ENCODE results near the gene RNF169. TPM values are rescaled to one million over a fixed set of nuclear protein-coding genes. Genes with fewer than 3 reads are reported as not detected.

RNF169 gene
- total and polyA plus RNA-seq, 2 of the 4 experiments (the other 2 are of a cell fraction), result 3.6 to 23.3 TPM

GRCh38 chr11:74863410-74863809 is 114.8 kb downstream of the RNF169 start:
- Histone ChIP-seq H2BK20ac (ENCODE audit: low read depth, low read length) (no peak overlapping the region), H4K8ac (ENCODE audit: low read depth in 2 of 2, low read length in 2 of 2) (no peak overlapping the region), H3K4me1 (ENCODE audit: control insufficient read depth, insufficient read depth, low read length) (no peaks in the 10 kb centered on the region), H4K20me1 (ENCODE audit: insufficient read depth, low read length) (no peaks in the 10 kb centered on the region), H3K4ac (ENCODE audit: low read depth, low read length) (no peak overlapping the region), H2BK15ac (ENCODE audit: low read depth, low read length) (no peak overlapping the region), H2AK9ac (replicated peaks; ENCODE audit: low read depth, low read length, poor library complexity) (no peak overlapping the region), H2AK5ac (ENCODE audit: low read depth, low read length) (no peak overlapping the region), H3K9ac (ENCODE audit: low read depth, low read length) (no peak overlapping the region), H3K23ac (ENCODE audit: low read depth, low read length) (no peak overlapping the region), H2BK120ac (ENCODE audit: low read depth, low read length) (no peak overlapping the region), H3K9me1 (ENCODE audit: insufficient read depth, low read length) (no peaks in the 10 kb centered on the region; the same call in 1 of the 2 replicates), H3K36me3 (ENCODE audit: control insufficient read depth, insufficient read depth, low read length) (peaks cover 30% of the 10 kb centered on the region), H4K91ac (ENCODE audit: insufficient read depth, low read depth, low read length) (no peak overlapping the region), H3K18ac (ENCODE audit: low read depth, low read length) (no peak overlapping the region), H3K14ac (replicated peaks; ENCODE audit: low read depth, low read length) (no peak overlapping the region), H3K4me3 (ENCODE audit: insufficient read depth, low read depth, low read length) (no peak overlapping the region), H2AFZ (replicated peaks; ENCODE audit: low read length, poor library complexity) (no peak overlapping the region), H3K27me3 (ENCODE audit: control insufficient read depth, insufficient read depth, low read length) (no peaks in the 10 kb centered on the region), H3K27ac (ENCODE audit: insufficient read depth, low read length) (no peak overlapping the region), H2BK5ac (ENCODE audit: low read depth, low read length, poor library complexity, severe bottlenecking) (no peak overlapping the region), H3K79me1 (ENCODE audit: low read depth in 1 of 2, low read length in 2 of 2) (no peaks in the 10 kb centered on the region; a peak in 2 of 4 replicates), H3K9me3 (ENCODE audit: control insufficient read depth, insufficient read depth, low read length) (peaks cover 44% of the 10 kb centered on the region), H3K4me2 (ENCODE audit: low read depth, low read length) (no peak overlapping the region), H4K5ac (ENCODE audit: low read depth, low read length) (no peak overlapping the region), H3K56ac (ENCODE audit: extremely low read depth, insufficient read depth, low read length) (no peak overlapping the region)
- ATAC-seq (ENCODE audit: low read depth) (no peak), DNase-seq (no peak)
- in situ Hi-C loops (cut with MboI; ENCODE audit: low sequenced_read_pairs) (loop anchor here (25.0 kb wide), 1 partner anchor 251 kb away; no protein-coding TSS in a partner anchor), dilution Hi-C loops (cut with HindIII; ENCODE audit: low sequenced_read_pairs, unreplicated experiment) (no loop called here), intact Hi-C loops (cut with micrococcal nuclease) (no loop called here)
- ChIA-PET CTCF (no interaction called here), POLR2A (ENCODE audit: unreplicated experiment) (no interaction called here)
- no CpG with 5 or more reads among the region's 2 CpGs for WGBS, 2 experiments (ENCODE audit: extremely low coverage in 2 of 2, insufficient read length in 1 of 2)
- TF ChIP-seq USF2 (IDR thresholded peaks at IDR 0.05; ENCODE audit: low read depth, low read length) (no peak), RAD21 (IDR thresholded peaks at IDR 0.05; ENCODE audit: low read length) (no peak), NFE2L2 (IDR thresholded peaks at IDR 0.05; ENCODE audit: low read depth, low read length) (no peak), MXI1 (IDR thresholded peaks at IDR 0.05; ENCODE audit: borderline replicate concordance, low read depth, low read length) (no peak), CEBPB (IDR thresholded peaks at IDR 0.05; ENCODE audit: low read depth, low read length) (no peak), BHLHE40 (IDR thresholded peaks at IDR 0.05; ENCODE audit: low read depth, low read length) (no peak), RCOR1 (IDR thresholded peaks at IDR 0.05; ENCODE audit: insufficient replicate concordance, low read length) (no peak), MAZ (IDR thresholded peaks at IDR 0.05; ENCODE audit: borderline replicate concordance, low read depth, low read length) (no peak), CTCF (conservative IDR thresholded peaks at IDR 0.05; ENCODE audit: low read depth, low read length) (no peak)
- no TSS peak for BruUV-seq (replicated peaks)
